GM19043 (cell line): ENCODE results near the gene COL4A1.

Experiments used
- ATAC-seq: cut with Tn5 transposase; IDR thresholded peaks from one replicate; pipeline ENCODE4 v1.9.1; 2021; ENCODE audit warnings: low read depth; ENCODE audit not compliant: unreplicated experiment

Gene COL4A1

DNA sequence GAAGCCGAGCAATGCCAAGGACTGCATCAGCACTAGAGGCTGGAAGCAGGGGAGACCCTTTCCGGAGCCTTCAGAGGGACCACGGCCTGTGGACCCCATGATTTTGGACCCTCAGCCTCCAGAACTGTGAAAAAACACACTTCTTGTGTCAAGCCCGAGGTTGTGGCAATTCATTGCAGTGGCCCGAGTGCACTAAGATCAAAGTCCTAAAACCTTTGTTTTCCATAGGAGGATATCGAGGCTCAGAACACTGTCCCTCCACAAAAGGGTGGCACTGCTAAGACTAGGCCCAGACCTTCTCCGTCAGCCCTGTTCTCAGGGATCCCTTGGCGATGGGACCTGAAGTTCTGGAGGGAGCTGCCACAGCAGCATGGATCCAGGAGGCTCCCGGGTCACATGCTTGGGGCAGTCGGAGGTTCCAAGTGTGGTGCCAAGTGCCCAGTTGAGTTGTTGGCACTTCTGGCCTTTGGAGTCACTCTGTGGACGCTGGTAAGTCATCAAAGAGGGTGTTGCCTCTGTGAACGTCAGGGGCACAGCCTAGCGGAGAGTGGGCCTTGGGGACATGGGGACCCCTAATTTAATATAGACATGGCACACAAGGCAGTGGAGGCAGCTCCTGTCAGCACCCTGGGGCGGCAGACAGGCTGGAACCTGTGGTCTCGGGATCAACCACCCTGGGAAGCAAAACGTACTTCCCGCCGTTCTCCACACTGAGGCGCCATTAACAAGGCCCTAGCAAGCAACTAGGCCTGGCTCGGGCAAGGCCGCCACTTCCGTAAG is 199.2 kb downstream of the COL4A1 start:
- ATAC-seq = no peak

DNA sequence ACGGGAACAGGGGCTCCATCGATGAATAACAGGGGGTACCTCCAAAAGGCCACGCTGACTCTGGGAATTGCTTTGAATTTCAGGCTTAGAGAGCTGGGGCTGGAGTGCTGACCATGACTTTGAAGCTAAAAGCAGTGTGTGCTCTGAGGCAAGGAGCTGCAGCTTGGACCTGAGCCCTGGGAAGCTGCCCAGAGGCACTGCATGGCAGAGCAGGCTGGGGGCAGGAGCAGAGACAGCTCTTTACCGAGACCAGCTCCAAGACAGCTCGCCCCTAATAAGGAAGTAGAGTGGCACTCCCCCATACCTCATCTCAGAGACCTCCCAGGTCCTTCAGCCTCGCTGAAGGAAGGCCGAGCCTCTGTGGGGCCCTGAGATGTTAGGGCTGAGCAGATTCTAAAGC is 200.2 kb downstream of the COL4A1 start:
- no peak for ATAC-seq

DNA sequence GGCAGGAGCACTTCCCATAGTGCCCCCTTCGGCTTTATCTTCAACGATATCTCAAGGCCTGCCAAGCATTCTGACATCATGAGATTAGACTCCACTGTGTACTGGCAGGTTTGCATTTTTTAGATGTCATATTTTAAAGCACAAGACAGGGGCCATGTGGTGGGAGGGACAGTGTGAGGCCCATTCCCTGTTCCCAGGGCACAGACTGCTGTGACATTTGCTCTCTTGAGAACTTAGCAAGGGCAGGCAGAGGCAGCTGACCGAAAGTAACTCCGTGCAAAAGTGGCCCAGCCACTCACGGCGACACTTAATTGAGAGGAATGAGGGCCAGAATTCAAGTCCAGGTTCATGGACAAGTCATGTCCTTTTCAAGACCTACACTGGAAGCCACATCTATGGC is 201.8 kb downstream of the COL4A1 start:
- ATAC-seq = no peak

GRCh38 chr13:110103534-110103933 is 203.4 kb downstream of the COL4A1 start:
- no peak for ATAC-seq

DNA sequence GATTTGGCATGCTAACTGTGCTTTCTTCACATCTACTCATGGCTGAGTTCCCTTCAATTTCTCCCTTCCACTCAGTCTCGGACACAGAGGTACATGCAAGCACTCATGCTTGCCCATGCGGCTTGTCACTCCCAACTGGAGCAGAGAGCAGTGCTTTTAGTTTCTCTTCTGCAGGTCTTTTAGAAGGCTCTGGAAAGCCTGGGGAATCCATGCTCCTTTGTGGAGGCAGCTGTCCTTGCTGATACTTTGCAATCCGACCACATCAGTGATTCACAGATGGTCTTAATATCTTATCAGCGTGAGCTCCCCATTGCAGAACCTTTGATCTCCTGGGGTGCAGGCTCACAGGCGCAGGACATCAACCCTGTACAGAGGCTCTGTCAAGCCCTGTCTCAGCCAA is 203.9 kb downstream of the COL4A1 start:
- ATAC-seq = no peak

DNA sequence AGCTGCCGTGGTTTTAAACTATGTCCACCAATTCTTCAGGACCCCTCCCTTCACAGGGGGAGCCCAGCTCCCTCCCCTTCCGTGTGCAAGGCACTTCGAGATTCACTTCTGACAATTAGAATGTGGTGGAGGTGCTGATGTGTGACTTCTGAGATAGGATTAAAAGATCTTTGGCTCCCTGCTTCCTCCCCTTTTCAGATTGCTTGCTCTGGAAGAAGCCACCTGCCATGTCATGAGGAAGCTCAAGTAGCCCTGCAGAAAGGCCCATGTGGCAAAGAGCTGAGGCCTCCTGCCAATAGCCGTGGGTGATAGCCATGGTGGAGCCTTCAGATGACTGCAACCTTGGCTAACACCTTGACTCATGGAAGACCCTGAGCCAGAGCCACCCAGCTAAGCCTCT is 204.9 kb downstream of the COL4A1 start:
- no peak for ATAC-seq

GRCh38 chr13:110099922-110100321 is 207.0 kb downstream of the COL4A1 start:
- no peak for ATAC-seq
